Medulla oblongata (tissue), 1 donor: Measurements from ENCODE around the gene ABCD1.

Source experiments
- DNase-seq: peaks from one replicate; pipeline ENCODE4 v3.0.0-alpha.2; 2015; ENCODE audit errors: extremely low spot score

The ABCD1 gene

GRCh38 chrX:153762626-153763173 lies 38.0 kb downstream of the ABCD1 start:
- no peak for DNase-seq

GRCh38 chrX:153763298-153763932 lies 38.8 kb downstream of the ABCD1 start:
- no peak for DNase-seq

GRCh38 chrX:153763989-153764755 lies 39.5 kb downstream of the ABCD1 start, which contains the start of gene PLXNB3:
TSS of gene PLXNB3 (plus strand) at chrX:153764249. CDS start at chrX:153765536, 1,287 bp downstream.
- DNase-seq: peak; percentile 89

GRCh38 chrX:153764786-153765137 lies 40.1 kb downstream of the ABCD1 start:
- no peak for DNase-seq

- peak; percentile 91 for DNase-seq
Measured at GRCh38 chrX:153765138-153766079, 40.8 kb downstream of the ABCD1 start.

- DNase-seq: peak; percentile 57
Measured at GRCh38 chrX:153766098-153766817, 41.6 kb downstream of the ABCD1 start.

- DNase-seq: no peak
Measured at GRCh38 chrX:153766871-153767673, 42.4 kb downstream of the ABCD1 start.

GRCh38 chrX:153767674-153768055 lies 43.0 kb downstream of the ABCD1 start:
- no peak for DNase-seq

- no peak for DNase-seq
Measured at GRCh38 chrX:153768311-153769157, 43.9 kb downstream of the ABCD1 start.

GRCh38 chrX:153769158-153769864 lies 44.7 kb downstream of the ABCD1 start:
- no peak for DNase-seq

- DNase-seq: peak; percentile 17
Measured at GRCh38 chrX:153769865-153770600, 45.4 kb downstream of the ABCD1 start.

GRCh38 chrX:153770601-153771414 lies 46.2 kb downstream of the ABCD1 start:
- DNase-seq: no peak

GRCh38 chrX:153771415-153772315 lies 47.0 kb downstream of the ABCD1 start:
- no peak for DNase-seq

- DNase-seq: no peak
Measured at GRCh38 chrX:153772316-153773217, 47.9 kb downstream of the ABCD1 start.

GRCh38 chrX:153773218-153773611 lies 48.6 kb downstream of the ABCD1 start:
- no peak for DNase-seq
